ENCODE results near the gene TMOD1. TPM values are rescaled to one million over a fixed set of nuclear protein-coding genes. Genes with fewer than 3 reads are reported as not detected.

The TMOD1 gene
- total RNA-seq, 1 donor from 2014 or later, result 21.1 TPM

DNA sequence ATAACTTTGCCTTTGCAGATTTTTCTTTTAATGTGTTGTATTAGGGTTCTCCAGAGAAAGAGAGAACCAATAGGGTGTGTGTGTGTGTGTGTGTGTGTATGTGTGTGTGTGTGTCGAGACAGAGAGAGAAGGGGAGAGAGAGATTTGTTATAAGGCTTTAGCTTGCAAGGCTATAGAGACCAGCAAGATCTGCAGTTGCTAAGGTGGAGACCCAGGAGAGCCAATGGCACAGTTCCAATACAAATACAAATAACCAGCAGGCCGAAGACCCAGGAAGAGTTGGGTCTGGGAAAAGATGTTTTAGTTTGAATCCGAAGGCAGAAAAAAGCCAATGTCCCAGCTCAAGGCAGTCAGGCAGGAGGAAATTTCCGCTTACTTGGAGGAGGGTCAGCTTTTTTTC lies 23.0 kb downstream of the TMOD1 start:
- Histone ChIP-seq H3K27ac (peak overlapping the region; percentile 59), H3K27me3 (no peaks in the 10 kb centered on the region), H3K4me1 (peaks cover 47% of the 10 kb centered on the region), H3K4me3 (no peak overlapping the region), H3K9me3 (no peaks in the 10 kb centered on the region), H3K36me3 (no peaks in the 10 kb centered on the region)
- TF ChIP-seq, protein P1, sequence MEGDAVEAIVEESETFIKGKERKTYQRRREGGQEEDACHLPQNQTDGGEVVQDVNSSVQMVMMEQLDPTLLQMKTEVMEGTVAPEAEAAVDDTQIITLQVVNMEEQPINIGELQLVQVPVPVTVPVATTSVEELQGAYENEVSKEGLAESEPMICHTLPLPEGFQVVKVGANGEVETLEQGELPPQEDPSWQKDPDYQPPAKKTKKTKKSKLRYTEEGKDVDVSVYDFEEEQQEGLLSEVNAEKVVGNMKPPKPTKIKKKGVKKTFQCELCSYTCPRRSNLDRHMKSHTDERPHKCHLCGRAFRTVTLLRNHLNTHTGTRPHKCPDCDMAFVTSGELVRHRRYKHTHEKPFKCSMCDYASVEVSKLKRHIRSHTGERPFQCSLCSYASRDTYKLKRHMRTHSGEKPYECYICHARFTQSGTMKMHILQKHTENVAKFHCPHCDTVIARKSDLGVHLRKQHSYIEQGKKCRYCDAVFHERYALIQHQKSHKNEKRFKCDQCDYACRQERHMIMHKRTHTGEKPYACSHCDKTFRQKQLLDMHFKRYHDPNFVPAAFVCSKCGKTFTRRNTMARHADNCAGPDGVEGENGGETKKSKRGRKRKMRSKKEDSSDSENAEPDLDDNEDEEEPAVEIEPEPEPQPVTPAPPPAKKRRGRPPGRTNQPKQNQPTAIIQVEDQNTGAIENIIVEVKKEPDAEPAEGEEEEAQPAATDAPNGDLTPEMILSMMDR (IDR thresholded peaks at IDR 0.05), result no peak
- TF ChIP-seq POLR2A (IDR thresholded peaks at IDR 0.05) (no peak), POLR2AphosphoS5 (IDR thresholded peaks at IDR 0.05; ENCODE audit: insufficient read depth in 1 of 2, low read depth in 1 of 2) (no peak)
- intact Hi-C loops (cut with DNase I), result no loop called here
- no peak for DNase-seq (ENCODE audit: extremely low spot score in 2 of 2)

GRCh38 chr9:97525451-97525850 lies 24.0 kb downstream of the TMOD1 start:
- no peaks in the 10 kb centered on the region for H3K9me3 ChIP-seq
- intact Hi-C loops (cut with DNase I), result no loop called here
- peak overlapping the region; percentile 93 for H3K27ac ChIP-seq
- TF ChIP-seq POLR2AphosphoS5 (IDR thresholded peaks at IDR 0.05; ENCODE audit: insufficient read depth in 1 of 2, low read depth in 1 of 2) (no peak), POLR2A (IDR thresholded peaks at IDR 0.05) (no peak)
- TF ChIP-seq, protein P1 (IDR thresholded peaks at IDR 0.05), result no peak
- H3K36me3 ChIP-seq, result no peaks in the 10 kb centered on the region
- no peak overlapping the region for H3K4me3 ChIP-seq
- H3K4me1 ChIP-seq, result peaks cover 42% of the 10 kb centered on the region
- H3K27me3 ChIP-seq, result no peaks in the 10 kb centered on the region
- no peak for DNase-seq (ENCODE audit: extremely low spot score in 2 of 2)

DNA sequence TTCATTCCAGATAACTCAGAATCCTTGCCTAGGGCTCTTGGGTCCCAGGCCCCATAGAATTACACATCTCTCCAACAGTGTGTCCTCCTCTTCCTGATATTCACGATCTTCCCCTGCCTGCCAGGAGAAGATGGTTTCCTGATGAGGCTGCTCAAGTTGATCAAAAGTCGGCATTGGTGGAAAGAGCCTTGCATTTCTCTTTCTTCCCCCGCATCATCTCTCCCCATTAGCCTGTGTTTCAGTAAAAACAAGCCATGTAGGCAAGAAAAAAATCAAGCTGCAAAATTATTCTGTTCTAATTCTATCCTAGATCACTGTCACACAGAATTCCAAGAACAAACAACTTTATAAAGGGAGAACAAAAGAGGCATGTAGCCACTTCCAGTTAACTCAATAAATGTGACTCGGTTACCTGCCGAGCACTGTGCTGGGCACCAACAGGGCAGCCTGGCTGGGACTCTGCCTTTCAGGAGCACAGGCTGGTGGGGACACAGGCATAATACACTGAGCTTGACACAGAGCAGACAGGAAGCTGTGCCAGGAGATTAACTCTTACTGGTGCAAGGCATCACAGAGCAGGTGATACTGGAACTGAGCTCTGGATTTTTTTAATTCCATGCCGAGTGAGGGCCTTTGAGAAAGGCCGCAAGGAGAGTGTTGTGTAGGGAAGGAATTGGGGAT lies 25.6 kb downstream of the TMOD1 start:
- Histone ChIP-seq H3K27me3 (no peaks in the 10 kb centered on the region), H3K4me3 (no peak overlapping the region), H3K9me3 (no peaks in the 10 kb centered on the region), H3K27ac (peak overlapping the region; percentile 93), H3K4me1 (peaks cover 41% of the 10 kb centered on the region), H3K36me3 (no peaks in the 10 kb centered on the region)
- DNase-seq (ENCODE audit: extremely low spot score in 2 of 2), result no peak
- TF ChIP-seq POLR2AphosphoS5 (IDR thresholded peaks at IDR 0.05; ENCODE audit: insufficient read depth in 1 of 2, low read depth in 1 of 2), result no peak
- TF ChIP-seq, protein P1 (IDR thresholded peaks at IDR 0.05), result no peak
- TF ChIP-seq POLR2A (IDR thresholded peaks at IDR 0.05), result no peak
- intact Hi-C loops (cut with DNase I), result no loop called here

- Histone ChIP-seq H3K4me3 (no peak overlapping the region), H3K4me1 (peaks cover 43% of the 10 kb centered on the region), H3K36me3 (no peaks in the 10 kb centered on the region), H3K9me3 (no peaks in the 10 kb centered on the region), H3K27ac (peak overlapping the region; percentile 93), H3K27me3 (no peaks in the 10 kb centered on the region)
- TF ChIP-seq, protein P1 (IDR thresholded peaks at IDR 0.05), result no peak
- TF ChIP-seq POLR2A (IDR thresholded peaks at IDR 0.05) (no peak), POLR2AphosphoS5 (IDR thresholded peaks at IDR 0.05; ENCODE audit: insufficient read depth in 1 of 2, low read depth in 1 of 2) (no peak)
- DNase-seq (ENCODE audit: extremely low spot score in 2 of 2), result no peak
- intact Hi-C loops (cut with DNase I), result no loop called here
Observed at GRCh38 chr9:97527626-97528528, 26.4 kb downstream of the TMOD1 start.

Measured in vagina (tissue), 2 donors.